ENCODE results near the gene FOXL1. TPM values are rescaled to one million over a fixed set of nuclear protein-coding genes. Genes with fewer than 3 reads are reported as not detected.

The FOXL1 gene
- total RNA-seq, 1 experiment from 2014 or later = 10.8 TPM

DNA sequence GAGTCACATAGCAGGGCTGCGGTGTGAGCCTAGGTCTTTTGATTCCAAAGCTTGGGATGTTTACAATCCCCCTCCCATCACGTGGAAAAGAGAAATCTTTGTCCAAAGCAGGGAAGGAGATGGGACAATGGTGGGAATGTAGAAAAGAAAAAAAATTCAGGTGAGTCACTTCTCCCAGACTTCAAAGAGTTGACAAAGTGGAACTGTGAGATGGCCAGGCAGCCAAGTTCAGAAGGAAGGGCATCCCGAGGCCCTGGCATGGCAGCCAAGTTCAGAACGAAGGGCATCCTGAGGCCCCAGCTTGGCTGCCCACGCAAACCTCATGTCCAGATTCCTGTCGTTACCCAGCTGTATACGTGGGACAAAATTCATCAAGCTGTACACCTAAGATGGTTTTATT is 47.5 kb downstream of the FOXL1 start:
- DNase-seq (ENCODE audit: extremely low read depth, low read depth) = no peak

DNA sequence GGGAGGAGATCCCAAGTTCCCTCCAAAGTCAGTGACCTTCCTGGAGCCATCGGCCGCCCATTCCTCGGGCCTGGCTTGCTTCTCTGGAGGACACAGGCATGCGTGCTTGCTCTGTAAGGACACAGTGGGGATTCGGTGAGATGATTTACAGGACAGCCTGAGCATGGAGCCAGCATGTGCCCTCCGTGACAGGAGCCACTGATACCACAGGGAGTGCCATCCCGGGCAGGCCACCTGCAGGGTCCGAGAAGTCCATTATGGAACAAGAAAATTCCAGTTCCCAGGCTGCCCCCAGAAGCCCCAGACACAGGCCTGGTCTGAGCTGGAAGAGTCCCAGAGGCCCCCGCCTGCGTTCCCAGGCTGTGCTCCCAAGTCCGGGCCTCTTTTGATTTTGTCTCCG is 47.9 kb downstream of the FOXL1 start:
- DNase-seq (ENCODE audit: extremely low read depth, low read depth) = no peak

DNA sequence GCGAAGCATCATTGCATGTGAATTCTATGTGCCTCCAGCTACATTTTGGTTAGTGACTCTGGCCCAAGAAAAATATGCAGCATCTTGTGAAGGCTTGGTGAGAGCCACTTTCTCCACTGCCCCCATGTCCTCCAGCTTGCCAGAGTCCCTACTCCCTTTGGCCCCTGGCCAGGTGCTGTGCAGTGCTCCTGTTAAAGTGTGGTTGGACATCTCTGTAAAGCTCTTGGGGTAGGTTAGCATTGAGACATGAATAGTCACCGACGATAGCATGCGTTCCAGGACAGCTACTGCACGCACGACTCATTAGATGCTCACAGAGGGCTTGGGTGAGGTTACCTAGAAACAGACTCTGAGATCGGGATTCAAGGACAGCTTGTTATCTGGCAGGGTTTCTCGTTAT is 48.6 kb downstream of the FOXL1 start:
- DNase-seq (ENCODE audit: extremely low read depth, low read depth) = no peak

DNA sequence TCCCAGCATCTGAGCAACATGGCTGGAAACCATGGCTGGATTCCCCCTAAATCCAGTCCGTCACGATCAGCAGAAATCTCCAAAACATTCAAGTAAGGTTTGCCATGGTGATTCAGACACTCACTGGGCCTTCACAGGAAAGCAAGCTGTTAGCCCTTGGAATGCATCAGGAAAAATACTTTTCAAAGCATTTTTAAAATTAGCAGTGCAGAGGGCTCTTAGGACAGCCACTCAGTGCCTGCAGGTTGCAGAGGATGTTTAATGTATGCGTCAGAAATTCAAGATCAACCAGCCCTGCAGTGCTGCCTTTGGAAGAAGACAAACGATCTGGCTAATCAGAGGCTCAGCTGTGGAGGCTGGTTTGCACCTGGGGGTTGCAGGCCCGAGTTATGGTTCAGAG is 50.3 kb downstream of the FOXL1 start:
- DNase-seq (ENCODE audit: extremely low read depth, low read depth) = no peak

DNA sequence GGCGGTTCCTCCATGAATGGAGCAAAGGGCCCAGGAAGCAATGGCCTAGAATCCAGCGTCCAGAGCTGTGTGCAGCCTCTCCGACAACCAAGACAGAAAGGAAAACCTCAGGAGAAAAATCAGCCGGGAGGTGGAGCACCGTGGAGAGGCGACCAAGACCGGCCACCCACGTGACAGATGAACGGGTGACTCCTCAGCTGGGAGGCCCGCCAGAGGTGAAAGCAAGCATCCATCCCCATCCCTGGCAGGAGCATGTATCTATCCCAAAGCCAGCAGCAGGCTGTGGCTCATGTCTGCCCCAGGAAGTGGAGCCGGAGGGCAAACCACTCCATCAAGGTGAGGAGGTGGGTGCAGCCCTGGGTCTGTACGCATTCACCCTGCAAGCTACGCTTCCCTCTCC is 52.1 kb downstream of the FOXL1 start:
- DNase-seq (ENCODE audit: extremely low read depth, low read depth) = no peak

DNA sequence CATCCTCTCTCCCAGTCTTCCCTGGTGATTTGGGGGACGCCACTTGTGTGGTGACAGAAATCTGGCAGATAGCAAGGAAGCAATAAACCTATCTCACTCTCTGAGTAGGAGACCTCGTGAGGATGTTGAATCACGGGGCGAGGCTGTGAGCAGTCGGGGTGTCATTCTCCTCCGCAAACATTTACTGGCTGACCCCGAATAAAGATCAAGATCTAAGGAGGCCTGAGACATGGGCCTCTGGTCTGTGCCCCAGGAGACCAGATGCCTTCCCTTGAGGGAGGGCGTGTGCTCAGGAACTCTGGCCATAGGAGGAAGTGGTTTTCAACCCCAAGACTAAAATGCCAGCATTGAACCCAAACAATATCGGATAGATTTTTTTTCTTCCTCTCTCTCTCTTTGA is 53.1 kb downstream of the FOXL1 start:
- no peak for DNase-seq (ENCODE audit: extremely low read depth, low read depth)

Other genes with a start within 250 kb of the FOXL1 start
- gene FOXF1, start 68.0 kb upstream of the FOXL1 start, total RNA-seq (2014; rRNA removed; shearing (Covaris generic)) = 8.2 and 8.9 TPM in 2 replicates
- gene MTHFSD, start 23.3 kb upstream of the FOXL1 start, total RNA-seq (2014; rRNA removed; shearing (Covaris generic)) = 8.5 and 12.0 TPM in 2 replicates
- gene FOXC2, start 11.7 kb upstream of the FOXL1 start, total RNA-seq (2014; rRNA removed; shearing (Covaris generic)) = not detected in 2 replicates